22Rv1 (cell line): Measurements from ENCODE around the gene CELSR3.

Source experiments
- CTCF ChIP-seq: fragments of 450-650 bp; IDR thresholded peaks from 2 replicates; pipeline ENCODE4 v1.5.1; 2017; ENCODE audit warnings: mild to moderate bottlenecking
- ZFX ChIP-seq: fragments of 450-650 bp; IDR thresholded peaks from 2 replicates; pipeline ENCODE4 v1.6.1; 2017; ENCODE audit warnings: antibody characterized with exemption, borderline replicate concordance

- TF ChIP-seq ZFX (no peak), CTCF (no peak)
These were observed 71.2 kb downstream of the CELSR3 start for GRCh38 chr3:48591436-48591835.
